Measurements from ENCODE around the gene LRRC8B.

DNA sequence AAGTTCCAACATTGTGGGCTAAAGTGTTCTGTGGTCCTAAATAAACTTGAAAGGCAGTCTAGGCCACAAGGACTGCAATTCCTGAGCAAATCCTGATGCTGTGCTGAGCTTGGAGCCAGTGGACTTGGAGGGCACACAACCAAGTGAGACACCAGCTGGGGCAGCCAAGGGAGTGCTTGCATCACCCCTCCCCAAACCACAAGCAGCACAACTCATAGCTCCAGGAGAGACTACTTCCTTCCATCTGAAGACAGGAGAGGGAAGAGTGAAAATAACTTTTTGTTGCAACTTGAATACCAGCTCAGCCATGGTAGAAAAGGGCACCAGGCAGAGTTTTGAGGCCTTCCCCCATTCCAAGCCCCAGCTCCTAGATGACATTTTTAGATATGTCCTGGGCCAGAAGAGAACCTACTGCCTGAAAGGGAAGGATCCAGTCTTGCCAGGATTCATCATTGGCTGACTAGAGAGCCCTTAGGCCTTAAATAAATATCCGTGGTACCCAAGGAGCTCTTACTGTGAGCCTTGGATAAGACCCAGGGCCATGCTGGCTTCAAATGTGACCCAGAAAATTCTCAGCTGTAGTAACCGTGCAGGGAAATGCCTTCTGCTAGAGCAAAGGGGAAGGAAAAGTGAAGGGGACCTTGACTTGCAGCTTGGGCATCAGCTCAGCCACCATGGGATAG lies 35.4 kb upstream of the LRRC8B start:
- TF ChIP-seq, protein P1, sequence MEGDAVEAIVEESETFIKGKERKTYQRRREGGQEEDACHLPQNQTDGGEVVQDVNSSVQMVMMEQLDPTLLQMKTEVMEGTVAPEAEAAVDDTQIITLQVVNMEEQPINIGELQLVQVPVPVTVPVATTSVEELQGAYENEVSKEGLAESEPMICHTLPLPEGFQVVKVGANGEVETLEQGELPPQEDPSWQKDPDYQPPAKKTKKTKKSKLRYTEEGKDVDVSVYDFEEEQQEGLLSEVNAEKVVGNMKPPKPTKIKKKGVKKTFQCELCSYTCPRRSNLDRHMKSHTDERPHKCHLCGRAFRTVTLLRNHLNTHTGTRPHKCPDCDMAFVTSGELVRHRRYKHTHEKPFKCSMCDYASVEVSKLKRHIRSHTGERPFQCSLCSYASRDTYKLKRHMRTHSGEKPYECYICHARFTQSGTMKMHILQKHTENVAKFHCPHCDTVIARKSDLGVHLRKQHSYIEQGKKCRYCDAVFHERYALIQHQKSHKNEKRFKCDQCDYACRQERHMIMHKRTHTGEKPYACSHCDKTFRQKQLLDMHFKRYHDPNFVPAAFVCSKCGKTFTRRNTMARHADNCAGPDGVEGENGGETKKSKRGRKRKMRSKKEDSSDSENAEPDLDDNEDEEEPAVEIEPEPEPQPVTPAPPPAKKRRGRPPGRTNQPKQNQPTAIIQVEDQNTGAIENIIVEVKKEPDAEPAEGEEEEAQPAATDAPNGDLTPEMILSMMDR (IDR thresholded peaks at IDR 0.05): no peak
- TF ChIP-seq POLR2A (IDR thresholded peaks at IDR 0.05): no peak

All from ovary (tissue), 3 donors.